NCI-H2227 (cell line): Measurements from ENCODE around the gene MYOG.

Experiments used
- DNase-seq: peaks from one replicate; lab custom pipeline; 2025; ENCODE audit not compliant: unreplicated experiment; lab: John Stamatoyannopoulos, UW

Gene MYOG

DNA sequence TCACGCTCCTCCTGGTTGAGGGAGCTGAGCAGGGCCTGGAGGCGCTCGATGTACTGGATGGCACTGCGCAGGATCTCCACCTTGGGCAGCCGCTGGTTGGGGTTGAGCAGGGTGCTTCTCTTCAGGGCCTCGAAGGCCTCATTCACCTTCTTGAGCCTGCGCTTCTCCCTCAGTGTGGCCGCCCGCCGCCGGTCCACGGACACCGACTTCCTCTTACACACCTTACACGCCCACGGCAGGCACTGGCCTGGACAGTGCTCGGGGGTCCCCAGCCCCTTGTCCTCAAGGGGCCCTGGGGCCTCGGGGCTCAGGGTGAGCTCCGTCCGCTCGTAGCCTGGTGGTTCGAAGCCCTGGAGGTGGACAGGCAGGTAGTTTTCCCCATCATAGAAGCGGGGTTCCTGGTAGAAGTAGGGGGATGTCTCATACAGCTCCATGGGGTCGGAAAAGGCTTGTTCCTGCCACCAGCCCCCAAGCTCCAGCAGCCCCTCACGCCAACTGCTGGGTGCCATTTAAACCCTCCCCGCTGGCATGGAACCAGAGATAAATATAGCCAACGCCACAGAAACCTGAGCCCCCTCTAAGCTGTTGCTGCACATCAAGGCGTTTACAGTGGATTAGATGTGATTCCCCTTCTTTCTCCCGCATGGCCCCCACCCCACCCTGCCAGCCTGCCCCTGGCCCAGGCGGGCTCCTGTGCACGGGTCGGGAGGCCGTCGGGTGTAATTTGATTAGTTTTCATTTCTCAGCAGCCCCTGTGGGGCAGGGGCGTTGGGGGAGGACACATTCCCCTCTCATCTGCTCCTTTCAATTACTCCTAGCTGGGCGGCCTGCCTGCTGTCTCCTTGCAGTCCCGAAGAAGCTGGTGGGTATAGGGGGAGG is at the start of gene MYOG:
TSS of gene MYOG (minus strand) at position 485 of the 879 bp plus-strand sequence. CDS start at position 434, 51 bp downstream.
- peak; percentile 33 for DNase-seq

DNA sequence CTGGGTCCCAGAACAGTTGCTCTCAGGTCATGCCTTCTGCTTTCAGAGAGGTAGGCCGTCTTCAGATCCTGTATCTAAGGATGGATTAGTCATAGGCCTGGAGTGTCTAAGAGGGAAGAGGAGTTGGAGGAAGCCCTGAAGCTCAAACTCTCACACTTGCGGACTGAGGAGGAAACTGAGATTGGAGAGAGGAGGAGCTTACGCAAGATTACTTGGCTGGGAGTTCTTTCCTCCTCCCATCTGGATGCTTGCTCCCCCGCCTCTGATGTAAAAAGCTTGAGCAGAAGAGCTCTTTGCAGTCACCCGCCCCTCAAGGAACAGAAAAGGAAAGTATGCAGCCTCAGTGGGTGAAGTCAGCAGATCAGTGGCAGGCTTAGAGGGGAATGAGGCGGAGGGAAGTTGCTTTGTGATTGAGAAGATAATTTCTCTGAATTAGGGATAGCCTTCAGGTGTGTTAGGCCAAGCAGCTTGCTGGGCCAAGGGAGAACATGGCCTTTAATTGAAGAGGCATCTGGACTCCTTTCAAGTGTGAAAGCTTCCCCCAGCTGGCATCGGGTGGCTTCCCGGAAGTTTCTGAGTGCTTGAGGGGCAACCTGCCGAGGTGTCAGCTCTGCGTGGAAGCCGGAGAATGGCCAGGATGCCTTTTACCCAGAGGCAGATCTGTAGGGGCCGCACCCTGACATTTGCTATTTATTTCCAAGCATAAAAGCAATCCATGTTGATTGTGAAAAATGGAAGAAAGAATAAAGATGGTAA is 48.3 kb upstream of the MYOG start:
- DNase-seq = peak; percentile 21

DNA sequence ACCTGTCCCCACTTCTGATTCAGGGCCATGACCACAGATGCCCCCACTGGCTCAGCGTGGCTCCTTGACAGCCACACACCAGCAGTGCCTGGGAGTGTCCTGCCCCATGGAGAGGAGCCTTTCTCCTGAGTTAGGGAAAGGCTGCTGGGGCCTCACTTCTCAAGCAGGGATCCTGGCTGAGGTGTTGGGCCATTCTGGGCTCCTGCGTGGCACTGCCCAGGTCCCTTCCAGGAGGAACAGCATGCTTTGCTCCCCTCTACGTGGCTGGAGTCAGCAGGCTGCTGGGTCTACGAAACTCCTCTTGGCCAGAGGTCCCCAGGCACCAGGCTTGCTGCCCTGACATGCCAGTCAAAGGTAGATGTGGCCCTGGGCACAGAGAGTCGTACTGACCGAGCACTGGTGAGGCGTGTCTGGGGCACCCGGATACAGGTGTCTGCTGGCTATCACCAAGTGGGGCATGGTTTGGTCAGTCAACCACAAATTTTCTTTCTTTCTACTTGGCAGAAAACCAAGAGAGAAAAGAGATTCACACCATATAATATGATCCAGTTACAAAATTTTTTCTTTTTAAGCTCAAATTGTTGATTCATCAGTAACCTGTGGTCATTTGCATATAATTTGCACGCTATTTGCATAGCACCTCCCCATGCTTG is 45.9 kb upstream of the MYOG start:
- DNase-seq = no peak

DNA sequence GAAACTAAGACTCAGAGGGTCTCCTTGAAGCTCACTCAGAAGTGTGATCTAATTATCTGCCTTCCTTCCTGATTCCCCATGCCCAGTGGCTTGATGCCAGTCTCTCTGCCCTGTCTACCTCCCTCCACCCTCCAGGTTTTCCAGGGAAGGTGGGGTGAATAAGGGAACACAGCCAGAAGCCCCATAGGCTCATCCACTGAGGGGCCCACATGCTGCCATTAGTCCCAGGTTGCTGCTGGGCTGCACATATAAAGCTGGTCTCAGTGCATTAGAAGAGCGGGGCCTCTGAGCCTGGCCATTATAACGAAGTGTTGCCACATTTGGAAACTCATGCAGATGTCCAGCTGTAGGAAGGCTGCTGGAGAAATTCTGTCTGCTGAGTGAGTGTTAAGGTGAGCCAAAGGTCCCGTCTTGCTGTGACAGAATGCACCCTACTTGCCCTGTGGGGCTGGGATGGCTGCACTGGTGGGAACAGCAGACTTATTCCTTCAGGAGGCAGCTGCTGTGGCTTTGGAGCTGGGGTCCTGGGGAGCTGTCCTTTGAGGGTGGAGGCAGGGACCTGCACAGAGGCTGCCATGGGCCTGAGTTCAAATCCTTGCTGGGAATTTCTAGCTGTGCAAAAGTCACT is 44.7 kb upstream of the MYOG start:
- no peak for DNase-seq

DNA sequence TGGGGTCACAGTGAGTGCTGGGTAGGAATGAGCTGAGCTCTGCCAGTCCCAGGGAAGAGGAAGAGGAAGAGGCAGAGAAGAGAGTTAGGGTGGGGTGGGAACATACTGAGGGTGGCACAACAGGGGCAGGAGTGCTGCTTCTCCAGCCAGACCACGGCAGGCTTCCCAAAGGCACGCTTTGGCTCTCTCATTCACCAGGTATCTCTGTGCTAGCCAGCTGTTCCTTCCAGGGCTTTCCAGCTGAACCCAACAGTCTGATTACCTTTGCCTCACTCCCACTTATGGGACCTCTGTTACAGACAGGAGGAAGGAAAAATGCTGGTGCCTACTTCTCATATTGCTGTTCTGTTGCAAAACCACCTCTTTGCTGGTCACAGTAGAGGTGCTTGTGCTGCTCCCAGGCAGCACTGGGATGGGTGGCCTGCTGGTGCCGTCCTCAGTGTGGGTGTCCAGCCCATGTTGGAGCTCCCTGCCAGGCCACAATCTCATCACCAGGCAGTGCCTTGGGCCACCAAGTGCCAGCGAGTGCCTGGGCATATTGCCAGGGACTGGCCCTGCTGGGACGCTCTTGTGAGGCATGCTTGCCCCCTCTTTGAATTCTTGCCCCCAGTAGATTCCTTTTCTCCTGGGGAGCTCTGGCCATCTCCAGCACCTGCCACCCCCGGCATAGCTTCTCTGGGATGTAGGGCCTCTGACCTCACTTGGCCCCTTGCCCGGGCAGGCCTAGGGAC is 43.9 kb upstream of the MYOG start:
- DNase-seq = no peak

DNA sequence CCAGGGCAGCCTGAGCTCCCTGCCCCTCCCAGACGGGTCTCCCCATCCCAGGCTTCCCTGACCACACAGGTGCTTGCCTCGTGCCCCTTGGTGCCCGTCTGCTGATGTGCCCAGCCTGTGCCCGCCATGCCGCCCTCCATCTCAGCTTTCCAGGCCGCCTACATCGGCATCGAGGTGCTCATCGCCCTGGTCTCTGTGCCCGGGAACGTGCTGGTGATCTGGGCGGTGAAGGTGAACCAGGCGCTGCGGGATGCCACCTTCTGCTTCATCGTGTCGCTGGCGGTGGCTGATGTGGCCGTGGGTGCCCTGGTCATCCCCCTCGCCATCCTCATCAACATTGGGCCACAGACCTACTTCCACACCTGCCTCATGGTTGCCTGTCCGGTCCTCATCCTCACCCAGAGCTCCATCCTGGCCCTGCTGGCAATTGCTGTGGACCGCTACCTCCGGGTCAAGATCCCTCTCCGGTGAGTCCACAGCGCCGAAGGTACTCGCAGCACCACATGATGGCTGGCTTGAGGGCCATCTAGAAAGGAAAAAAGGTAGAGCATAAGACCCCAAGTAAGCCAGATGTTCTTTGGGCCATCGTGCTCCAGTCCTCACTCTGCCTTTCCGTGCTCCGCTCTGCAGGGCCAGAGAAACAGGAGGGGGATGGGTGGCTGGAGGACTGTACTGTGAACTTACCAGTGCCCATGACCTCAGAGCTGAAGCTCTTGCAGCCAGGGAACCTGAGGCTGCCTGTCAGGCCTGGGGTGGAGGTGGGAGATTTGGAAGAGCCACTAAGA is 43.1 kb upstream of the MYOG start:
- no peak for DNase-seq

DNA sequence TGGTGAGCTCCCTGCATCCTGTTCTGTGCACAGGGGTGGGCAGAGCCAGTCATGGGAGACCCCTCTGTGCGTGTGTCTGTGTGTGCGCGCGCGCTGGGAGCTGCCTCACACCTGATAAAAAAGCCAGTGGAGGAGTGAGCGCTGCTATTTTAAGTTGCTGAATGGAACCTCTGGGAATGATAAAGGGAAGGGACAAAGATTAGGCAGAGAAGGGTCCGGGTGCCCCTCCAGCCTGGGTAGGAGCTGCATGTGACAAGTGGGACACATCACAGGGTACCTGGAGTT is 42.6 kb upstream of the MYOG start:
- DNase-seq = no peak

DNA sequence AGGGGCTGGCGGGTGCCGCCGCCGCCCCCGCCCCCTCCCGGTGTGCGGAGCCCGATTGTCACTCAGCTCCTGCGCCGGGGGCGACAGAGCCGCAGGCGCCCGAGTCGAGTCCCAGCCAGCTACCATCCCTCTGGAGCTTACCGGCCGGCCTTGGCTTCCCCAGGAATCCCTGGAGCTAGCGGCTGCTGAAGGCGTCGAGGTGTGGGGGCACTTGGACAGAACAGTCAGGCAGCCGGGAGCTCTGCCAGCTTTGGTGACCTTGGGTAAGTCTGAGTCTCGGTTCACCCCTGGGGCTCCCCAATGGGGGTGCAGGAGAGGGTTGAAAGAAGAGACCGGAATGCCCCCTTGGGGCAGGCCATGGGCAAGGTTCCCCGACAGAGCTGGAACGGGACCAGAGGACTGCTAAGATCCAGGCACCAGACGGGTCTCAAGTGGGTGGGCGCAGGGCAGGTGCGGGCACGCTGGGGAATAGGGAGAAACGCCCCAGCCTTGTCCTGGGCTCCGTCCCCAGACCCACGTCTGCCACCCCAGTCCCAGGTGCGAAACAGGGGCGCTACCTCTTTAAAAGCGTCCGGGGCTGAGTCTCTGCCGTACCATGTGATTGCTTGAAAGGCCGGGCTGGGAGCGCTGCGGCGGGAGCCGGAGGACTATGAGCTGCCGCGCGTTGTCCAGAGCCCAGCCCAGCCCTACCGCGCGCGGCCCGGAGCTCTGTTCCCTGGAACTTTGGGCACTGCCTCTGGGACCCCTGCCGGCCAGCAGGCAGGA is 42.0 kb upstream of the MYOG start, which contains the start of gene ADORA1:
TSS of gene ADORA1 (plus strand) at position 61 of the 765 bp plus-strand sequence. CDS start 1,116 bp downstream, outside the sequence.
- DNase-seq = peak; percentile 73

DNA sequence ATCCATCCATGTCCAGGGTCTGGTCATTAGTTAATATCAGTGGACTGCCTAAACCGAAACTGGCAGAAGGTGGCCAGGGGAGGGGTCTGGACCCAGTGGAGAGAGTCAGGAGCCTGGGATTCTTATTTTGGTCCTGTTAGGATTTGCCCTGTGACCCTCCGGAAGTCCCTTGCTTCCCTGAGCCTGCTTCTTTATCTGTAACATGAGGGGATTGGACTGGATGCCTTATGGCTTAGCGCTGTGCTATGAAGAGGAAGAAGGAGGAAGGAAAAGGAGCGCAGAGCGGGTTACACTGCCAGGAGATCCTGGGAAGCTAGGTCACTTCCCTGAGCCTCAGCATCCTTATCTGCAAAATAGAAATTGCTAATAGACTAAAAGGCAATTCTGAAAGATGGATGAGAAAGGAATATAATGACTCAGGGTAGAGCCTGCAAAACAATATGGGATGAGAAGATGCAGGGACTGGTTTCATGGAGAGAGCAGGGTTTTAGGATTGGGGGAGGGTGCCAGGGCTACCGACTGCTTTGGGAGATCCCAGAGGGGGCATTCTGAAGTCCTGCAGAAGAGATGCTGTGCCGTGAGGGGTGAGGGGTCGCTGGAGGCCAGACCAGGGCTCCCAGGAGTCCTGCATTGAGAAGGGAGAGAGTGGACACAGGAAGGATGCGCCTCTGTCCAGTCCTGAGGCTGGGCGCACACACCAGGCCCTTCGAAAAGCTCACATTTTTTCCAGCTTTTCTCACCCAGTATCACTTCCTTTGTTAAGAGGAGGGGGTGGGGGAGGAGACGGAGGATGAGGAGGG is 41.3 kb upstream of the MYOG start:
- no peak for DNase-seq

DNA sequence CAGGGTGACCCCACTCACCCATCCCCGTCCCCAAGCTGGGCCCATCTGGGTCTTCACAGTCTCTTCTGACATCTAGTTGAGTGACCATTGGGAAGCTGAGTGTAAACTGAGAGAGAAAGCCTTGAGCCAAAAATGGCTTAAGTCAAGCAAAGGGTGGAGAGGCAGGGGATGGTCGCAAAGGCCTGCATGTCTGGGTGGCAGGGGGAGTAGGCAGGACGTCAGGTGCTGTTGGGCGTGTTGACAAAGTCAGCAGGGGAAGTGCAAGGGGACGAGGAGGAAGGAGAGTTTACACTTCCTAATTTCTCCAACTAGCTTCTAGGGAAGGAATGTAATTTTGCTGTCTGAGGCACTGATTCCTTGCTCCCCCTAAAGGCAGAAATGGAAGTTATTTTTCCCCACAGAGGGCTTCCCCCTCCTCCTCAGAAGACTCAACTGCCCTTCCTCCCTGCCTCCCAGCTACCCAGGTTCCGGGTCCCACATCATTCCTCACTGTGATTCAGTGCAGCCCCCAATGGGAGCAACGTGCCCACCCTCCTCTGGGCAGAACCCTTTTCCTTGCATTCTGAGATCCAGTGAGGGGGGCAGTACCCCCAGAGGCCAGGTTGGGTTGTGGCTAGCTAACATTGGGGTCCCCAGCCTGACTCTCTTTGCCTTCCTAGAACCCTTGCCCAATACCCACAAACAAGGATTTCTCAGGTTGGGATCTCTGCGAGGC is 40.5 kb upstream of the MYOG start:
- DNase-seq = peak; percentile 21

DNA sequence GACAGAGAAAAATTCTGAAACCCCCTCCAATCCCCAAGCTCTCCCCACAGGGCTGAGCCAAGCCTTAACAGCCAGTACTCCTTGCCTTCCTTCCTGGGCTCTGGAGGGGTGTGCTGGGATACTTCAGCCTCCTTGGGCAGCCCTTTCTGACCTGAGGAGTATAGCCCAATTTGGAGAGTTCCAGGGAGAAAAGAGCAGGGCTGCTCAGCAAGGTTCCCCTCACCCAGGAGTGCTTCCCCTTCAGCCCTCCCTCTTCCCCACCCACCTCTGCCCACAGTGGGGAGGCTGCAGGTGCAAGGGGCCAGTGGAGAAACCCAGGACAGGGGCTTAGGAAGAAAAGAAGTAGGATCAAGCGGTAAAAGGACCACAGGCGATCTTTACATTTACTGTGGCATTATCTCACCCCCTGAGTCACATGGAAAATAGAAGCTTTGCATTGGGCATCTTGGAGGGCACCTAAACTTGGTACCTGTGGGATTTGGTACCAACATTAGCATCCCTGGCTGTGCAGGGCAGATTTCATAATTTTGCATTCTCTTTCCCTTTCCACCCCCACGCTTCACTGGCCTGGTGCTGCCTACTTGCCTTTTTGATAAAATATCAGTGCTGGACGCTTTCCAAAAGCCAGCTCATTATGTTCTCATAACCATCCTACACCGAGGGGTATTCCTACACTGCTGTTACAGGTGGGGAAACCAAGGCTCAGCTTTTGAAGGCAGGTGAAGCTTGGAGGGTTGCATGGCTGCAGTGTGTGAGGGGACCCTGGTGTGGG is 38.9 kb upstream of the MYOG start:
- no peak for DNase-seq

DNA sequence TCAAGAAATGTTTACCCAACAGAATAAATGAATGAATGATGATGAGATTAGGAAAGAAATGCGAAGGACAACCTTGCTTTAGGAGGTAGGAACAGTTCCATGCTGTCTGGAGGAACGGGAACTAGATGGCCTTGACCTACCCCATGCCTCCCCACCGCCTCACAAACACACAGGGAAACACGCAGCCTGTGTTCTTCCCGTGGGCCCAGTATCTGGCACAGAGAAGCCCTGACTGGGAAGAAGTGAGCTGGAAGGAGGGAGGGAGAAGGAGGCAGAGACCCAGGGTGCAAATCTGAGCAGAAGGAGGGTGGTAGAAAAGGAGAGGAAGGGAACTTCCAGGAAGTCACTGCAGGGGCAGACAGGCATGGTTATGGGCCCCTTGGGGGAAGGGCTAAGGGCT is 38.2 kb upstream of the MYOG start:
- DNase-seq = no peak

DNA sequence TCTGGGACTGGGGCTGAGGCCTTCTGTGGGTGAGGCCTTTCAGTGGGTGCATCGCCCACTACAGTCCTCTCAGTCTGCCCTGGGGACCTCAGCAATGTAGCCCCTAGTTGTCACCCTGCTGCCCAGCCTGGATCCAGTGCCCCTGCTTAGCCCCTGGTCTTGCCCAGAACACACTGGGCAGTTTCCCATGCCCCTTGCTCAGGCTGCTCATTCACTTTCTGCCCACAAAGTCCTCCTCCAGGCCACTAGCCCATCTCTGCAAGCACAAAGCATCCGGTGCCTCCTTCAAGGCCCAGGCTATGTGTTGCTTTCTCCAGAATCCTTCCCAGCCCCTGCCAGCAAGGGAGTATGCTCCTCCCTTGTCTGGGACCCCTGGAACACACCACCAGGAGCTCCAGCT is 36.3 kb upstream of the MYOG start:
- DNase-seq = no peak

DNA sequence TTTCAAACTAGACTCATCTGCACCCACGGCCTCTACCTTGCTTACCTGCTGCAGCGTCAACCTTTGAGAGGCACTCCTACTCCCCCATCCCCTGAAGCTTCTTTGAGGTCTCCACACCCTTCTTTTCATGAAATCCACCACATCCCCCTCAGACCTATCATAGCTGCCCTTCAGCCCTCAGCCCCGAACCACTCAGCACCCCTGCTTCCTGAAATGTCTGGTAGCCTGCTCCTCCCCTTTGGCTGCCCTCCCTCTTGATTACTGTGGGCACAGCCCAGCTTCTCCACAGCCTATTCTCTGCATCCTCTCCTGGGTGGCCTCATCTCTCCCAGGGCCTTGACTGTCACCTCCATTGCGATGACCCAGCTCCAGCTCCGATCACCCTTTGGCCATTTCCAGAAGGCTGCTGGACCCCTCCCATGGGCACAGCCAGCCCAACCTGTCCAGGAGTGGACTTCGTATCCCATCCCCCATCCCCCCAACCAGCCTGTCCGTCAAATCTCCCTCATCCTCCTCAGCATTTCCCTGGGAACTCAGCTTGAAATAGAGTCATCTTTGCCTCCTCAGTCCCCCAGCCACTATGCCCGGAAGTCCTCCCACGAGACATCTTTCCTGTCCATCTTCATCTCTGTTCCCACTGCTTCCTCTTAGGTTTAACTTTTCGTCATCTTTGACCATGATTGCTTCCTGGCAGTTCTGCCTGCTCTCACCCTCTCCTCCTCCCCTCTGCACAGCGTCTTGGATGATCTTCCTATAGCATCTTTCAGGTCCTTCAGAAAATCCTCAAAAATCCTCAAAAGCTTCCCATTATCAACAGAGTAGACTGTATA is 35.6 kb upstream of the MYOG start:
- no peak for DNase-seq

DNA sequence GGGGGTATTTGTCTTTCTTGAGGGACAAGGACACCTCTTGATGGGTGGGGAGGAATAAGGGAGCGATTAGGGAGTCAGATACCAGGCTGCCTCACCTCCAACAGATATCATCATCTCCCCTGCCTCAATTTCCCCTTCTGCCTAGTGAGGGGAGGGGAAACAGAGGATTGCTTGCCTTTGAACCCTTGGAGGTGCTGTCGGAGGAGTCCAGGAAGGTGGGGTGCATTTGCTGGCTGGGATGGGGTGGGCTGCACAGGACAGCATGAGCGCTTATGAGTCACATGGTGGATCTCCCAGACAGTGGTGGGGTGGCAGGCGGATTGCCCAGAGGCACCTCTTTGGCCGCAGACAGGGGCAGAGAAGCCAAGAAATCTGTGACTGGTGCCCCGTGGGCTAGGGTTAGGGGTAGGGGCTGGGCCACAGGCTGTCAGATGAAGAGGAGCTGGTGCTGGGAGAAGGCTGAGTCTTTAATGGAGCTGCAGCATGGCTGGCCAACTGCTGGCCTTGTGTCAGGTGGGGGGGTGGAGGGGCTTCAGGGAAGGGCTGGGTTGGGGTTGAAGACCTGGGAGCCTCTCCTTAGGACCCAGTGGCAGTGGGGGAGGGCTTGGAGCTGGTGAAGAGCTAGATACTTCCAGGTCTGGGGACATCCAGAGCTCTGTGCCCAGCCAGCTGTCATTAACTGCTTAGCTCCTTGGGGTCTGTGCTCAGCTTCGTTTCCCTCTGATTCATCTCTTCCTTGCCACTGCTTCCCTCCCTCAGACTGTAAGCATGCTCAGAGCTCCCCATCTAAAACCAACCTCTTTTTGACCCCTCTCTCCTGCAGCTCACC is 34.7 kb upstream of the MYOG start:
- DNase-seq = no peak
